GM18858 (cell line): Measurements from ENCODE around the gene CFAP69.

ENCODE experiments used
- ATAC-seq: cut with Tn5 transposase; IDR thresholded peaks from one replicate; pipeline ENCODE4 v1.9.1; 2021; ENCODE audit not compliant: unreplicated experiment

CFAP69 gene, protein sequence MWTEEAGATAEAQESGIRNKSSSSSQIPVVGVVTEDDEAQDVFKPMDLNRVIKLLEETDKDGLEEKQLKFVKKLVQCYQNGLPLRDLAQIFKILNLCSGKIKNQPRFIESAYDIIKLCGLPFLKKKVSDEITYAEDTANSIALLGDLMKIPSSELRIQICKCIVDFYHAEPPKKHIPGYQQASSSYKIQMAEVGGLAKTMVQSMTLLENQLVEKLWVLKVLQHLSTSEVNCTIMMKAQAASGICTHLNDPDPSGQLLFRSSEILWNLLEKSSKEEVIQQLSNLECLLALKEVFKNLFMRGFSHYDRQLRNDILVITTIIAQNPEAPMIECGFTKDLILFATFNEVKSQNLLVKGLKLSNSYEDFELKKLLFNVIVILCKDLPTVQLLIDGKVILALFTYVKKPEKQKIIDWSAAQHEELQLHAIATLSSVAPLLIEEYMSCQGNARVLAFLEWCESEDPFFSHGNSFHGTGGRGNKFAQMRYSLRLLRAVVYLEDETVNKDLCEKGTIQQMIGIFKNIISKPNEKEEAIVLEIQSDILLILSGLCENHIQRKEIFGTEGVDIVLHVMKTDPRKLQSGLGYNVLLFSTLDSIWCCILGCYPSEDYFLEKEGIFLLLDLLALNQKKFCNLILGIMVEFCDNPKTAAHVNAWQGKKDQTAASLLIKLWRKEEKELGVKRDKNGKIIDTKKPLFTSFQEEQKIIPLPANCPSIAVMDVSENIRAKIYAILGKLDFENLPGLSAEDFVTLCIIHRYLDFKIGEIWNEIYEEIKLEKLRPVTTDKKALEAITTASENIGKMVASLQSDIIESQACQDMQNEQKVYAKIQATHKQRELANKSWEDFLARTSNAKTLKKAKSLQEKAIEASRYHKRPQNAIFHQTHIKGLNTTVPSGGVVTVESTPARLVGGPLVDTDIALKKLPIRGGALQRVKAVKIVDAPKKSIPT

DNA sequence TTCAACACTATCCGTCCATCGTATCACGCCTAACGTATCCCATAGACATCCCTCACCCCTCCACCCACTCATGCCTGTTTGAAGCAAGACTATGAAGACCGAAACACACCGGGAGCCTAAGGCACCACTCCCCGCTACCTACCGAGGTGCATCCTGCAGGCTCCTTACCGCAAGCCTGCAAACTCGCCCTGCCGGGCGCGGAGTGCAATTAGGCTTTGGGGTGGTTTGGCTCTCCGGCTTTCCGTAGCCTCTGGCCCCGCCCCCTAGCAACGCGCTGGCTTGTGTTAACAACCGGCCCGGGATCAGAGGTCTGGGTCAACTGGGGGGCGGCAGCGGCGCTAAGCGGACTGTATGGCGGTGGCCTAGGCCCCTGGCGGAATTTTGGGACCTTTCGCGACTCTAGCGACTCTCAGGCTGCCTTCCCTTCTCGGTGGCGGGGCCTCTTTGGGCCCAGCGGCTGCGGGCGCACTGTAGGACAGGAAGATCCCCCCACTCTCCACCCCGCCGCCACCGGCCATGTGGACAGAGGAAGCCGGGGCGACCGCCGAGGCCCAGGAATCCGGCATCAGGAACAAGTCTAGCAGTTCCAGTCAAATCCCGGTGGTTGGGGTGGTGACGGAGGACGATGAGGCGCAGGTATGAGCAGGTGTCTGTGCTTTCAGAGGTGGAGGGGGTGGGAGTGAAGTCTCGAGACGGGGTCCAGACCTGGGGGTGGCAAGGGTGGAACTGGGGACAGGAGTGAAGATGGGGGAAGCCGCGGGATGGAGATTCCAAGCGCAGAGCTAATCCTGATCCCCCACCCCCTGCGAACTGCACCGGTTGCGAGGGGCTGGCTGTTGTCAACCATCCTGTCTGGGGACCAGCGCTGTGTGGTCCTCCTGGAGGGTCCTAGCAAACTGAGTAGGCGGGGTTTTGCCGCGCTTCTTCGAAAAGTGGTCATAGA lies at the start of gene CFAP69:
TSS of gene CFAP69 (plus strand) at position 266 of the 943 bp plus-strand sequence. CDS start at position 517, 251 bp downstream.
- ATAC-seq = peak; percentile 70

DNA sequence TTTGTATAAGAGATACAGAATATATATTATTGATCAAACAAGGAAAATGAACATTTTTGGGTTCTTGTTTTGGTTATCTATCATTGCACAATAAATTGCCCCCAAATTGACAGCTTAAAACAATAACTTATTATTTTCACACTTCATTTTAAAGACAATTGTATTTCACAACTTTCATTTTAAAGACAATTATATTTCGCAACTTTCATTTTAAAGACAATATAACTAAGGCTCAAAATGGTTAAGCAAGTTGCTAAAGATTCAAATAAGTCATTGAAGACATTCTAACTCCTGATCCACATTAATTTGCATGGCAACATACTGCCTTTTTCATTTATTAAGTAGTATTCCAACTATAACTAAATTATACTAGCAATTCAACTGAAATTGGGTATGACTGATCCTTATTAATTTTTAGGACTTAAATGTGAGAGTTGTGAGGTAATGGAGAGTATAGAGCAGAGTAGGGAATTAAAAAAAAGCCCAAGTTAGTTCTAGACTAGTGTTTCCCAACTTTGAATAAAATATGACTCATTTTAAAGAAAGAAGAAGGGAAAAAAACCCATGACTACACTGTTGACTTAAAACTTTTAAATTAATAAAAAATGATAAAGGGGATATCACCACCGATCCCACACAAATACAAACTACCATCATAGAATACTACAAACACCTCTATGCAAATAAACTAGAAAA lies 43.3 kb upstream of the CFAP69 start:
- no peak for ATAC-seq

DNA sequence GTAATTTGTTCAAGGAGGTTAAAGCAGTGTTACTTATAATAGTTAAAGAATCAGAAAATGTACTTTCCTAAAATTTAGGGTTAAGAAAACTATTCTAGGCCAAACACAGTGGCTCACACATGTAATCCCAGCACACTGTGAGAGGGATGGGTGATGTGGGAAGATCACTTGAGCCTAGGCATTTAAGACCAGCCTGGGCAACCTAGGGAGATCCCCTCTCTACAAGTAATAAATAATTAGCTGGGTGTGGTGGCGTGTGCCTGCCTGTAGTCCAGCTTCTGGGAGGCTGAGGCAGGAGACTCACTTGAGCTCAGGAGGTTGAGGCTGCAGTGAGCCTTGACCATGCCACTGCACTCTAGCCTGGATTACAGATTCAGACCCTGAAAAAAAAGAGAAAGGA lies 37.0 kb upstream of the CFAP69 start:
- no peak for ATAC-seq

DNA sequence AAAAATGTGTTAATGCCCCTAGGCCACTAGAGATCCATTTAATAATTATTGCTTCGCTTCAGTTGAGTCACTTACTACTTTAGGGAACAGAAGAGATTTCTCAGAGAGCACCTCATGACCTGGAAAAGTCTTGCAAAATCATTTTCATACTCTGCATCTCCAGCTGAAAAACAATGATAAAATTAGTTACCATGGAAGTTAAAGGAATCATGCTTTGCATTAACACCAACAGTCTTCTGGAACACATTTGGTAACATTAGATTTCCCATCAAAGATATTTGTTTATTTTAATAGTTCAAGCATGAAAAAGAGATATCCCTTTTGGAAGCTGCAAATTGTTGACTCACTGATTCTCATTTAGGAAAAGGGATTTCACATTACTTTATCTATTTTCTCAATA lies 35.2 kb upstream of the CFAP69 start:
- ATAC-seq = no peak

DNA sequence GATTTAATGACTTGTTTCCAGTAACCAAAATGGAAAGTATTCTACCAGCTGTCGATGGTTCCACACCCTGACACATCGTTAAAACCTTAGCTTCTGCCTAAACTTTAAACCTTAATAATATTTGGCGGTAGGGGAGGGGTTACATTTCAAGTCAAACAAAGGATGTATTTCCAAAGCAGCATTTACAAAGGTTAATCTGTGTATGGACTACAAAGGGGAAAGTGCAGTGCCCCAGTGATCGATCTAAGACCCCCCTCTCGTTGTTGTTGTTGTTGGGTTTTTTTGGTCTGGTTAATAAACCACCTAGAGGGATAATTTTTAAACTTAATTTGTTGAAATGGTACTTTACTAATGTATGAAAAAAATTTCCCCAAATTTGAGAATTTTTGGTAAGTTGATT lies 34.5 kb upstream of the CFAP69 start:
- ATAC-seq = no peak

DNA sequence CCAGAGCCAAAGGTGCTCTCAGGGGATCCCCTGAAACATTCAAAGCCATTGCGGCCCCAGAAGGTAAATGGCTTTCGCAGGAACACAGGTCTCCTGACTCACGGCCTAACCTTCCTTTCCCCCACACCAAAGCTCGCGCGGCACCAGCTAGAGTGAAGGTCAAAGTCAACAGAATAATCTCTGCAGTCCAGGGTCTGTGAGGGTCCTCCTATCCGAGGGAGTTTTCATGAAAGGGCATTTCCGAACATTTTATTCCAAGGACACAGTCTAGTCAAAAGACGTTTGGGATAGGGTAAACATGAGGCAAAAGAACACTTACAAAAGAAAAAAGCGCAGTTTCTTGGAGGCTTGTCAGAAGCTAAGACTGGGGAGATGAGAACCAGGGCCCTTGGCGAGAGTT lies 34.0 kb upstream of the CFAP69 start:
- ATAC-seq = no peak

DNA sequence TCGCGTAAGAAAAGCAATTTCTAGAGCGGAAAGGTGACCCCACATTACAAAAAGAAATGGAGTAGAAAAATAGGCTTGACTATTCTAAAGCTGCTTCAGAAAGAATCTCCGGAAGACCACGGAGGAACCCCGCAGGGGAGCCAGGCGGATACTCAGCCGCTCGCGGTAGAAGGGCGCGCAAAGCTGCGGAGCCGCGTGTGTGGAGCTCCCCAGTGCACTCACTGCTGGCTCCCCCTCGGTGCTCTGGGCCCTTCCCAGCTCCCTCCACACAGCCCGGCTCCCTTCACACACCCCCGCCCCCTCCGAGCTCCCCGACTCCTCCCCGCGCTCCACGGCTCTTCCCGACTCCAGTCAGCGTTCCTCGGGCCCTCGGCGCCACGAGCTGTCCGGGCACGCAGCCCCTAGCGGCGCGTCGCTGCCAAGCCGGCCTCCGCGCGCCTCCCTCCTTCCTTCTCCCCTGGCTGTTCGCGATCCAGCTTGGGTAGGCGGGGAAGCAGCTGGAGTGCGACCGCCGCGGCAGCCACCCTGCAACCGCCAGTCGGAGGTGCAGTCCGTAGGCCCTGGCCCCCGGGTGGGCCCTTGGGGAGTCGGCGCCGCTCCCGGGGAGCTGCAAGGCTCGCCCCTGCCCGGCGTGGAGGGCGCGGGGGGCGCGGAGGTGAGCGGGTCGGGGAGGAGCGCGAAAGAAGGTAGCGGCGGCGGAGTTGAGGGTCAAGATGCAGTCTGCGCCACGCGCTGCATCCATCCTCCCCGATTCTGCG lies 33.4 kb upstream of the CFAP69 start, which contains the start of gene STEAP2:
TSS of gene STEAP2 (plus strand) at position 350 of the 758 bp plus-strand sequence. CDS start 13,343 bp downstream, outside the sequence.
- peak; percentile 85 for ATAC-seq

DNA sequence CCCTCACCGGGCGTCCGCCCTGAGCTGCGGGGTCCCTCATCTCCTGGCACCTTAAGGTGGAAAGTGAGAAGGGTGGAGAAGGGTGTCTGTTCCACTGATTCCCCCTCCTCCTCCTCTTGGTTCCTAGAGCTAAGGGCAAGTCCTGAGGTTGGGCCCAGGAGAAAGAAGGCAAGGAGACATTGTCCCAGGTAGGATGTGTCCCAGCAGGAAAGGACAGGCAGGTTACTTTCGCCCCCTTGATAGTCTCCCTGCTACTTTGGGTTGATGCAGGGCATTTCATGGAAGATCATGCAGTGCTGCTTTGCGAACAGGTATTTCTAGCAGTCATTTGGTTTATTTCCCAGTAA lies 32.9 kb upstream of the CFAP69 start:
- ATAC-seq = no peak

DNA sequence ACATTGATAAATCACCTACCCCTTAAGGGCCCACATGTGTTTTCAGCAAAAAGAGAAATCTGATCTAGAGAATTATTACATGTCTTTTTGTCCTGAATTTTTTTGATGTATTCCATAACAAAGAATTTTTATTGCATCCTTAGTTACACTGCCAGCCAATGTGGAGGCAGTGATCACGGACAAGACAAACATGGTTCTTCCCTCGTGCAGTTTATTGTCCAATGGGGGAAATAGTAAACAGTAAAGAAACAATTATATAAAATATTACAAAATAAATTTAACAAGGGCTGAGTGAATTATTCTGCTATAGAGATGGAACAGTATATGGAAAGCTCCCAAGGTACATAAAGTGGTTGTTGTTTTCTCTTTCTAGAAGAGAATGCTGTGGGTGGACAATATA lies 31.5 kb upstream of the CFAP69 start:
- no peak for ATAC-seq

DNA sequence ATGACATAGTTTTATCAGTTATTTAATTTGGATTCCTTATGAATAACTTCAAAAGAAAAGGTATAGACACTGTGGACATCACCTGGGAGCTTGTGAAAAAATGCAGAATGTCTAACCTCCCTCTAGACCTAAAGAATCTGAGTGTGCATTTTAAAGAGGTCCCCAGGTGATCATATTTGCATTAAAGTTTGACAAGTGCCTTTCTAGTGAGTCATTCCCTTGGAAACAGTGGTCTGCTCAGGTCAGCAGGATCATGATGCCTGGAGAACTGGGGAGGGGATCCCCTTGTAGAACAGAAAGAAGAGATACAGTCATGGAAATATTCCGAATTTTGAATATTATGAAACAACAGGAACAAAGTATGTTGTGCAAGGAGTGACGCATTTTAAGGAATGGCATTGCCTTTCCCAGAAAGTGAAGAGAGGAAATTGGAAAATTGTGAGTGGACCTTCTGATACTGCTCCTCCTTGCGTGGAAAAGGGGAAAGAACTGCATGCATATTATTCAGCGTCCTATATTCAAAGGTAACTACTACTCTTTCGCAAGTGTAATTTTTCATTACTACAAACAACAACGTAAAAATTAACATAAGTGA lies 28.8 kb upstream of the CFAP69 start:
- no peak for ATAC-seq

DNA sequence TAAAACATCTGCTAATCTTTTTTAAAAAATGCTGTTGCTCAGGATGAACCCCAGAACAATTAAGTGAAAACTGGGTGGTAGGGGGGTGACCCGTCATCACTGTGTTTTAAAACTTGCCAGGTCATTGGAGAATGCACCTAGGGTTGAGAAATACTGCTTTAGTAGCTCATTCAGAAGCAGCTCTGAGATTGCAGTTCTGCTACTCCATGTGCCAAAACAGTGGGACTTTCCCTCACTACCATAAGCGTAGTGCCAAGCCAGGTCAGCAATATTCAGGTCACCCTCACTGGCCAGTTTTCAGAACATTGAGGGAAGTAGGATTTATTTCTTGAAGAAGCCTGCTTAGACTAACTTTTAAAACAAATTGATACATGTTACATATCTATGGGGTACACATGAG lies 28.2 kb upstream of the CFAP69 start:
- ATAC-seq = no peak

DNA sequence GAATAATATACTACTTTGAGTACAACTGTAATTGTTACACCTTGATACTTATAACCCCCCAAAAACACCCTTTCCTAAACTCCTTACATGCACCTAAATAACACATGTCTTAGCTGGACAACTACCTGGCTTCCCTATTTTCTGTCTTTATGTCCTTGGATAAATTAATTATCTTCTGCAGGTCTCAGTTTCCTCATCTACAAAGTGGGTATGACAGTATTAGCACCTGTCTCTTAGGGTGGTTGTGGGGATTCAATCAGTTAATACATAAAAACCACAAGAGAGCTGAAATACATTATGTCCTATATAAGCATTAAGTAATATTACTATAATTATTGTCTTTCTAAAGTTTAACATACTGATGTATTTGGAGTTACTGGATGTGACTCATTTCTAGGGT lies 22.6 kb upstream of the CFAP69 start:
- ATAC-seq = no peak

DNA sequence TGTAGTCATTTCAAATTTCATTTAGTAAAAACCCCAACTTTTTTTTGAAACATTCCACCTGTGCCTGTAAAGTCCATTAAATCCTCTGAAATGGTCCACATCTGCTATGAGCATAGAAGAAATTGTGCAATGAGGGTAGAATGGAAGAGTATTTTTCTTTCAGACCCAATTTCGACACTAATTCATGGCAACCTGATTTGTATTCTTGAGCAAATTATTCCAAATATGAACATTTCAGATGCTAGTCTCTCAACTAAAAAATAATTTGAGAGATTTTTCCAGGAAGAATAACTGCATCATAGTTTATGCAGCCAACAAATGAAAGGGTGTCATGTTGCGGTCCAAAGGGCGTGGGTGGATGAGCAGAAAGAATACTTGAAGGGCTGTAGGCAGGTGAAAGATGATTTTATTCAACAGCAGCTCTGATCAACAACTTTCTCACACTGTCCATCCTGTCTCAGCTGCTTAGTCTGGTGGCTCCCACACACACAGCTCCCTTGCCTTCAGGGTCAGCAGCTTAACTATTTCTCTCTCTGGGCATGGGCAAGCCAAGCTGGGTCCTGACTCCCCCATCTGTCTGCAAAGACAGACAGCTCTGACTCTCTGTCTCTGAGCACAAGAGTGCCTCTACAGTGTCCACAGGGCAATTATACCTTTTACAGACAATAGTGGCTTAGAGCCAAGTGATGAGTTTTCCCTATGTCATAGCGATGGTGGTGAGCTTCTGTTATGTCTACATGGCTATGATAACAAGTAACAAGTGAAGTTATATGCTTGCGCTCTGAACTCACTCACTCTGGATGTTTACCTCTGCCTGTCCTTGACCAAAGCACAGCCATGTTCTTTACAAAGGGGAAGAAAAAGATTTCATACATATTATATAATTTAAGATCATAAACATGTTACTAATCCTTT lies 21.9 kb upstream of the CFAP69 start:
- ATAC-seq = no peak

DNA sequence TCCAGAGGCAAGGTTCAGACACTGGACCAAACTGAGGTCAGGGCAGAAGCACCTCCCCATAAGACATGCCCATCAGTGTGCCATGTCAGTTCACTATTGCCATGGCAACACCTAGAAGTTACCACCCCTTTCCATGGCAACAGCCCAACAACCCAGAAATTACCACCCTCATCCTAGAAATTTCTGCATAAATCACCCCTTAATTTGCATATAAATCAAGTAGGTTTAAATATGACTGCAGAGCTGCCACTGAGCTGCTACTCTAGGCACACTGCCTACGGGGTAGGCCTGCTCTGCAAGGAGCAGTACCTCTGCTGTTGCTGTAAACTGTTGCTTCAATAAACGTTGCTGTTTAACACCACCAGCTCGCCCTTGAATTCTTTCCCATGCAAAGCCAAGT lies 20.8 kb upstream of the CFAP69 start:
- ATAC-seq = no peak

DNA sequence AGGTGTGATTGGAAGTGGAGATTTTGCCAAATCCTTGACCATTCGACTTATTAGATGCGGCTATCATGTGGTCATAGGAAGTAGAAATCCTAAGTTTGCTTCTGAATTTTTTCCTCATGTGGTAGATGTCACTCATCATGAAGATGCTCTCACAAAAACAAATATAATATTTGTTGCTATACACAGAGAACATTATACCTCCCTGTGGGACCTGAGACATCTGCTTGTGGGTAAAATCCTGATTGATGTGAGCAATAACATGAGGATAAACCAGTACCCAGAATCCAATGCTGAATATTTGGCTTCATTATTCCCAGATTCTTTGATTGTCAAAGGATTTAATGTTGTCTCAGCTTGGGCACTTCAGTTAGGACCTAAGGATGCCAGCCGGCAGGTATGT lies 19.8 kb upstream of the CFAP69 start:
- ATAC-seq = no peak

DNA sequence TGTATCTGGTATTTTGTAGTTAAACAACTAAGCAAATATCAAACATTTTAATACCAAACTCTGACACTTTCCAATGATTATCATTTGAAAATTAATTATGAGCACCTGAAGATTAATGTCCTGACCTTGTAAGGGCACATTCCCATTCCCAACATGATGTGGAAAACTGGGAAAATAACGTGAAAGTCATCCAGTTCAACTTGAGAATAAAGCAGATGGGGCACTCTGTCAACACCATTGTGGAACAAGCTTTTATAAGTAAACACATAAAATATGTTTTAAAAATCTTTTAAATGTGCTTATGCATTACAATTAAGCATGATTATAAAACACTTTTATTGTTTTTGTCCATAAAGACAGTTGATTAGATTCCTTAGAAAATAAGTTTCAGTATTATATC lies 19.4 kb upstream of the CFAP69 start:
- ATAC-seq = no peak

DNA sequence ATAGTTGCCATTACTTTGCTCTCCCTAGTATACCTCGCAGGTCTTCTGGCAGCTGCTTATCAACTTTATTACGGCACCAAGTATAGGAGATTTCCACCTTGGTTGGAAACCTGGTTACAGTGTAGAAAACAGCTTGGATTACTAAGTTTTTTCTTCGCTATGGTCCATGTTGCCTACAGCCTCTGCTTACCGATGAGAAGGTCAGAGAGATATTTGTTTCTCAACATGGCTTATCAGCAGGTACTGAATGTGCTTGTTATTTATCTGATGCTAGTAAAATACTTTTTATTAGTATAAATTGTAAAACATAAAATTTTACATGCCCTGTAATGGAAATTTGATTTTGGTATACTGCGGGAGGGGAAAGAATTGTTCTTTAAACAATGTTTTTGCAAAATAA lies 17.7 kb upstream of the CFAP69 start:
- ATAC-seq = no peak

DNA sequence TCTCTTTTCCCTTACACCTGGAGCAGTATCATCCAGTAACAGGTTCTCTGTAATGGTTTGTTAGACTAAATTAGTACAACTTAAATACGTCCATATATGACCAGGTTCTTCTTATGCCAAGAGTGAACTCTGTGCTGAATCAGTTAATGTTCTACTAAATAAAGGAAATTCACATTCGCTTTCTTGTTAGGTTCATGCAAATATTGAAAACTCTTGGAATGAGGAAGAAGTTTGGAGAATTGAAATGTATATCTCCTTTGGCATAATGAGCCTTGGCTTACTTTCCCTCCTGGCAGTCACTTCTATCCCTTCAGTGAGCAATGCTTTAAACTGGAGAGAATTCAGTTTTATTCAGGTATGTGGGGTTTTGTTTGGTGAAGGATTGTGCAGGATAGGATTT lies 15.3 kb upstream of the CFAP69 start:
- no peak for ATAC-seq
